ENCODE measurements around the gene FGF12. TPM values are rescaled to one million over a fixed set of nuclear protein-coding genes. Genes with fewer than 3 reads are reported as not detected.

FGF12 gene
- total RNA-seq, 2 experiments from 2014 or later = not detected

GRCh38 chr3:192340031-192340430 lies 387.3 kb downstream of the FGF12 start:
- ATAC-seq (ENCODE audit: poor library complexity) = no peak
- intact Hi-C loops (cut with DNase I, micrococcal nuclease) = no loop called here
- no peaks in the 10 kb centered on the region for H3K4me1 ChIP-seq (ENCODE audit: insufficient read depth, low read length)
- H3K4me3 ChIP-seq (ENCODE audit: low read length) = no peak overlapping the region
- Mint-ChIP-seq H3K27me3 (no peaks in the 10 kb centered on the region), H3K4me3 (no peak overlapping the region), H3K36me3 (ENCODE audit: low read depth) (no peaks in the 10 kb centered on the region), H3K27ac (no peak overlapping the region), H3K4me1 (ENCODE audit: low read depth) (no peaks in the 10 kb centered on the region), H3K9me3 (peaks cover 2% of the 10 kb centered on the region)
- POLR2A ChIA-PET = no interaction called here
- DNase-seq = no peak
- no peak for TF ChIP-seq CTCF (IDR thresholded peaks at IDR 0.05)
- H3K9me3 ChIP-seq (ENCODE audit: control insufficient read depth in 1 of 2, insufficient read depth in 1 of 2, low read length in 2 of 2) = no peaks in the 10 kb centered on the region
- no peaks in the 10 kb centered on the region for H3K36me3 ChIP-seq (ENCODE audit: insufficient read depth, low read length)
- H3K27me3 ChIP-seq (ENCODE audit: control insufficient read depth in 1 of 2, insufficient read depth in 2 of 2, low read length in 2 of 2) = no peaks in the 10 kb centered on the region
- no peak overlapping the region for H3K27ac ChIP-seq (ENCODE audit: low read depth in 1 of 2, low read length in 2 of 2)
- CTCF ChIA-PET = no interaction called here

- no peaks in the 10 kb centered on the region for H3K4me1 ChIP-seq (ENCODE audit: insufficient read depth, low read length)
- H3K27ac ChIP-seq (ENCODE audit: low read depth in 1 of 2, low read length in 2 of 2) = no peak overlapping the region
- DNase-seq (no peak), ATAC-seq (ENCODE audit: poor library complexity) (no peak)
- H3K36me3 ChIP-seq (ENCODE audit: insufficient read depth, low read length) = no peaks in the 10 kb centered on the region
- ChIA-PET POLR2A (no interaction called here), CTCF (no interaction called here)
- no peaks in the 10 kb centered on the region for H3K4me1 Mint-ChIP-seq (ENCODE audit: low read depth)
- no peak overlapping the region for H3K27ac Mint-ChIP-seq
- no peaks in the 10 kb centered on the region for H3K27me3 ChIP-seq (ENCODE audit: control insufficient read depth in 1 of 2, insufficient read depth in 2 of 2, low read length in 2 of 2)
- no peaks in the 10 kb centered on the region for H3K36me3 Mint-ChIP-seq (ENCODE audit: low read depth)
- no peaks in the 10 kb centered on the region for H3K27me3 Mint-ChIP-seq
- no peak overlapping the region for H3K4me3 Mint-ChIP-seq
- no peak for TF ChIP-seq CTCF (IDR thresholded peaks at IDR 0.05)
- no peak overlapping the region for H3K4me3 ChIP-seq (ENCODE audit: low read length)
- intact Hi-C loops (cut with DNase I, micrococcal nuclease) = no loop called here
- H3K9me3 ChIP-seq (ENCODE audit: control insufficient read depth in 1 of 2, insufficient read depth in 1 of 2, low read length in 2 of 2) = no peaks in the 10 kb centered on the region
- peaks cover 2% of the 10 kb centered on the region for H3K9me3 Mint-ChIP-seq
These were observed 388.1 kb downstream of the FGF12 start for GRCh38 chr3:192339214-192339613.

- H3K4me1 Mint-ChIP-seq (ENCODE audit: low read depth) = peaks cover 12% of the 10 kb centered on the region
- H3K4me3 Mint-ChIP-seq = no peak overlapping the region
- peaks cover 2% of the 10 kb centered on the region for H3K9me3 Mint-ChIP-seq
- no peaks in the 10 kb centered on the region for H3K27me3 Mint-ChIP-seq
- no peaks in the 10 kb centered on the region for H3K36me3 Mint-ChIP-seq (ENCODE audit: low read depth)
- ChIA-PET POLR2A (no interaction called here), CTCF (no interaction called here)
- no peak overlapping the region for H3K27ac Mint-ChIP-seq
- no peak for ATAC-seq (ENCODE audit: poor library complexity)
- Histone ChIP-seq H3K4me1 (ENCODE audit: insufficient read depth, low read length) (no peaks in the 10 kb centered on the region), H3K36me3 (ENCODE audit: insufficient read depth, low read length) (no peaks in the 10 kb centered on the region), H3K27ac (ENCODE audit: low read depth in 1 of 2, low read length in 2 of 2) (no peak overlapping the region), H3K27me3 (ENCODE audit: control insufficient read depth in 1 of 2, insufficient read depth in 2 of 2, low read length in 2 of 2) (no peaks in the 10 kb centered on the region), H3K4me3 (ENCODE audit: low read length) (no peak overlapping the region), H3K9me3 (ENCODE audit: control insufficient read depth in 1 of 2, insufficient read depth in 1 of 2, low read length in 2 of 2) (no peaks in the 10 kb centered on the region)
- DNase-seq = no peak
- intact Hi-C loops (cut with DNase I, micrococcal nuclease) = no loop called here
- no peak for TF ChIP-seq CTCF (IDR thresholded peaks at IDR 0.05)
These were observed 391.1 kb downstream of the FGF12 start for GRCh38 chr3:192336286-192336685.
